ENCODE results near the gene DUSP1. TPM values are rescaled to one million over a fixed set of nuclear protein-coding genes. Genes with fewer than 3 reads are reported as not detected.

The DUSP1 gene
- polyA plus RNA-seq, 1 donor from 2014 or later, result 48.3 TPM

GRCh38 chr5:172797771-172798191 is 26.8 kb upstream of the DUSP1 start:
- H3K4me2 ChIP-seq (ENCODE audit: low read length), result no peak overlapping the region

GRCh38 chr5:172796306-172796705 is 25.3 kb upstream of the DUSP1 start:
- Histone ChIP-seq H3K9me2 (ENCODE audit: insufficient read depth, low read length) (no peaks in the 10 kb centered on the region), H3K27ac (ENCODE audit: low read length) (no peak overlapping the region), H3K27me3 (ENCODE audit: insufficient read depth, low read depth, low read length) (no peaks in the 10 kb centered on the region), H3K79me2 (replicated peaks; ENCODE audit: insufficient read depth, low read length) (no peaks in the 10 kb centered on the region), H3K9ac (ENCODE audit: low read length) (no peak overlapping the region), H3K36me3 (ENCODE audit: insufficient read depth, low read length) (no peaks in the 10 kb centered on the region), H4K20me1 (ENCODE audit: insufficient read depth) (no peaks in the 10 kb centered on the region), H3K9me3 (ENCODE audit: low read length) (no peaks in the 10 kb centered on the region), H3K4me2 (ENCODE audit: low read length) (no peak overlapping the region), H3F3A (ENCODE audit: insufficient read depth, low read length, poor library complexity, severe bottlenecking) (no peaks in the 10 kb centered on the region), H2AFZ (ENCODE audit: low read depth, low read length) (no peak overlapping the region), H3K4me3 (ENCODE audit: low read length) (no peak overlapping the region)
- TF ChIP-seq RAD21 (conservative IDR thresholded peaks at IDR 0.05) (no peak), POLR2AphosphoS5 (IDR thresholded peaks at IDR 0.05) (no peak), REST (IDR thresholded peaks at IDR 0.05; ENCODE audit: borderline replicate concordance) (no peak), EZH2 (IDR thresholded peaks at IDR 0.05; ENCODE audit: borderline replicate concordance, insufficient read depth, low read length, poor library complexity, severe bottlenecking) (no peak), MXI1 (conservative IDR thresholded peaks at IDR 0.05; ENCODE audit: poor library complexity, severe bottlenecking) (no peak)

More at GRCh38 chr5:172797771-172798191, 26.8 kb upstream of the DUSP1 start:
- H3K9me2 ChIP-seq (ENCODE audit: insufficient read depth, low read length), result no peaks in the 10 kb centered on the region
- no peaks in the 10 kb centered on the region for H3F3A ChIP-seq (ENCODE audit: insufficient read depth, low read length, poor library complexity, severe bottlenecking)
- H3K79me2 ChIP-seq (replicated peaks; ENCODE audit: insufficient read depth, low read length), result no peaks in the 10 kb centered on the region
- H3K4me3 ChIP-seq (ENCODE audit: low read length), result no peak overlapping the region
- H2AFZ ChIP-seq (ENCODE audit: low read depth, low read length), result no peak overlapping the region
- H3K27me3 ChIP-seq (ENCODE audit: insufficient read depth, low read depth, low read length), result no peaks in the 10 kb centered on the region
- H3K9ac ChIP-seq (ENCODE audit: low read length), result no peak overlapping the region
- TF ChIP-seq EP300 (conservative IDR thresholded peaks at IDR 0.05; ENCODE audit: poor library complexity, severe bottlenecking) (no peak), POLR2AphosphoS5 (IDR thresholded peaks at IDR 0.05) (no peak), TAF1 (IDR thresholded peaks at IDR 0.05; ENCODE audit: low read depth) (no peak), EZH2 (IDR thresholded peaks at IDR 0.05; ENCODE audit: borderline replicate concordance, insufficient read depth, low read length, poor library complexity, severe bottlenecking) (no peak), MXI1 (conservative IDR thresholded peaks at IDR 0.05; ENCODE audit: poor library complexity, severe bottlenecking) (no peak), SMC3 (conservative IDR thresholded peaks at IDR 0.05; ENCODE audit: poor library complexity) (no peak)
- H4K20me1 ChIP-seq (ENCODE audit: insufficient read depth), result no peaks in the 10 kb centered on the region
- H3K9me3 ChIP-seq (ENCODE audit: low read length), result no peaks in the 10 kb centered on the region
- H3K27ac ChIP-seq (ENCODE audit: low read length), result no peak overlapping the region
- H3K36me3 ChIP-seq (ENCODE audit: insufficient read depth, low read length), result no peaks in the 10 kb centered on the region

GRCh38 chr5:172795318-172795977 is 24.5 kb upstream of the DUSP1 start:
- TF ChIP-seq EP300 (conservative IDR thresholded peaks at IDR 0.05; ENCODE audit: poor library complexity, severe bottlenecking) (no peak), EZH2 (IDR thresholded peaks at IDR 0.05; ENCODE audit: borderline replicate concordance, insufficient read depth, low read length, poor library complexity, severe bottlenecking) (no peak), SMC3 (conservative IDR thresholded peaks at IDR 0.05; ENCODE audit: poor library complexity) (no peak), CTCF (IDR thresholded peaks at IDR 0.05; ENCODE audit: poor library complexity, severe bottlenecking) (no peak), RAD21 (conservative IDR thresholded peaks at IDR 0.05) (no peak), POLR2AphosphoS5 (IDR thresholded peaks at IDR 0.05) (no peak), TAF1 (IDR thresholded peaks at IDR 0.05; ENCODE audit: low read depth) (no peak), MXI1 (conservative IDR thresholded peaks at IDR 0.05; ENCODE audit: poor library complexity, severe bottlenecking) (no peak), REST (IDR thresholded peaks at IDR 0.05; ENCODE audit: borderline replicate concordance) (no peak)
- Histone ChIP-seq H3K9me3 (ENCODE audit: low read length) (no peaks in the 10 kb centered on the region), H4K20me1 (ENCODE audit: insufficient read depth) (no peaks in the 10 kb centered on the region), H3K4me3 (ENCODE audit: low read length) (no peak overlapping the region), H3K36me3 (ENCODE audit: insufficient read depth, low read length) (no peaks in the 10 kb centered on the region), H3K9ac (ENCODE audit: low read length) (no peak overlapping the region), H3K79me2 (replicated peaks; ENCODE audit: insufficient read depth, low read length) (no peaks in the 10 kb centered on the region), H3K4me2 (ENCODE audit: low read length) (no peak overlapping the region), H3F3A (ENCODE audit: insufficient read depth, low read length, poor library complexity, severe bottlenecking) (no peaks in the 10 kb centered on the region), H2AFZ (ENCODE audit: low read depth, low read length) (no peak overlapping the region), H3K9me2 (ENCODE audit: insufficient read depth, low read length) (no peaks in the 10 kb centered on the region), H3K27ac (ENCODE audit: low read length) (no peak overlapping the region), H3K27me3 (ENCODE audit: insufficient read depth, low read depth, low read length) (no peaks in the 10 kb centered on the region)

Data from neural cell (in vitro differentiated cells).